Astrocyte (in vitro differentiated cells and primary cell): ENCODE measurements around the gene IL17RD.

Source experiments
- CTCF ChIP-seq: IDR thresholded peaks from 2 replicates; pipeline ENCODE4 v1.5.1; 2011; ENCODE audit warnings: low read depth, mild to moderate bottlenecking, inconsistent platforms, low read length, moderate library complexity; ENCODE audit not compliant: insufficient read depth
- EZH2 ChIP-seq: IDR thresholded peaks from 2 replicates; pipeline ENCODE4 v1.6.1; 2012; ENCODE audit warnings: mild to moderate bottlenecking, low read length, inconsistent platforms; ENCODE audit not compliant: insufficient read depth

- TF ChIP-seq CTCF (no peak), EZH2 (no peak)
Measured at GRCh38 chr3:57131210-57131588, 34.0 kb downstream of the IL17RD start.
